Glutamatergic neuron (in vitro differentiated cells): ENCODE measurements around the gene VAMP5. TPM values are rescaled to one million over a fixed set of nuclear protein-coding genes. Genes with fewer than 3 reads are reported as not detected.

Experiments used
- DNase-seq: peaks from one replicate; pipeline ENCODE4 v3.0.0; 2022
- H3K27ac Mint-ChIP-seq: one replicate; pipeline ENCODE4 v1.8.0; 2020; ENCODE audit warnings: mild to moderate bottlenecking, mixed read lengths, inconsistent platforms; ENCODE audit not compliant: unreplicated experiment
- H3K27me3 Mint-ChIP-seq: one replicate; pipeline ENCODE4 v1.8.0; 2020; ENCODE audit warnings: mild to moderate bottlenecking, moderate library complexity, mixed read lengths, inconsistent platforms; ENCODE audit not compliant: unreplicated experiment
- H3K36me3 Mint-ChIP-seq: one replicate; pipeline ENCODE4 v1.8.0; 2020; ENCODE audit warnings: mild to moderate bottlenecking, mixed read lengths, inconsistent platforms; ENCODE audit not compliant: unreplicated experiment
- H3K4me1 Mint-ChIP-seq: one replicate; pipeline ENCODE4 v1.8.0; 2020; ENCODE audit warnings: mild to moderate bottlenecking, low read depth, mixed read lengths, inconsistent platforms; ENCODE audit not compliant: unreplicated experiment
- H3K4me3 Mint-ChIP-seq: one replicate; pipeline ENCODE4 v1.8.0; 2020; ENCODE audit warnings: mild to moderate bottlenecking, mixed read lengths, inconsistent platforms; ENCODE audit not compliant: unreplicated experiment
- H3K9me3 Mint-ChIP-seq: one replicate; pipeline ENCODE4 v1.8.0; 2020; ENCODE audit warnings: mild to moderate bottlenecking, moderate library complexity, mixed read lengths, inconsistent platforms; ENCODE audit not compliant: unreplicated experiment
- total RNA-seq: library from RNA; stranded (reverse); fragmentation: NEBNext Ultra II Directional; extraction: Animal tissue kit (Norgen Biotek cat#: 25700); gene quantifications from one replicate; pipeline ENCODE4 v1.2.1, GENCODE V29; 2021; ENCODE audit not compliant: unreplicated experiment
- TF ChIP-seq, protein P1 (sequence below): fragments of 200-600 bp; sonication (generic); IDR thresholded peaks from one replicate; pipeline ENCODE4 v1.5.0; 2021; ENCODE audit not compliant: partially characterized antibody, unreplicated experiment

VAMP5 gene
- total RNA-seq, 1 donor from 2014 or later = 1.4 TPM

DNA sequence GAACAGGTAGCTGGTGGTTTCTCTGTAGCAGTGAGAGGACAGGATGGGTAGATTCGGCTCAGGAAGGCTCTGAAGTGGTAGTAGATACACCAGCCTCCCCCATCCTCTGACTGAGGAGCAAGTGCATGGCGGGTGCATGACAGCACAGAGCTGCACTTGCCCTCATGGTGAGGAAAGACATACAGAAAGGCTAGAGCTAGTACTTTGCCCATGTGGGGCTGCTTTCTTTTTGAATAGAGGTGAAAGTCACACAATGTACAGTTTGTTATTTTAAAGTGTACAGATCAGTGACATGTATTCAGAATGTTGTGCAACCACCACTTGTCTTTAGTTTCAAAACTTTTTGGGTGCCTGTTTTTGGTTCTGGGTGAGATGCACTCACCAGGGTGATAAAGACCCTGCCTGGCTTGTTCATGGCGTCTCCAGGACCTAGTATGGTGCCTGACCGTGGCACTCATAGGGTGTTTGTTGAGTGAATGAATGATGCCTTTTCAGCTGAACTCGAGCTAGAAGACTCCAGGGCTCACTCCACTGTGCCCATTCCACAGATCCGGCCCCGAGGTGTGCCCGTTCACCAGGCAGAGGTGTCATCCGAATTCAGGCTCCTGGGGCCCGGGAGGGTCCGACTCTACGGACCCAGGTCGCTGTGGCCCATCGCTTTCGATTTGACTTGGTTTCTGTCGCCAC is 421 bp upstream of the VAMP5 start:
- Mint-ChIP-seq H3K4me3 (peak overlapping the region; percentile 70), H3K4me1 (peaks cover 4% of the 10 kb centered on the region), H3K27ac (no peak overlapping the region), H3K27me3 (peaks cover 6% of the 10 kb centered on the region), H3K9me3 (peaks cover 5% of the 10 kb centered on the region), H3K36me3 (no peaks in the 10 kb centered on the region)
- TF ChIP-seq, protein P1, sequence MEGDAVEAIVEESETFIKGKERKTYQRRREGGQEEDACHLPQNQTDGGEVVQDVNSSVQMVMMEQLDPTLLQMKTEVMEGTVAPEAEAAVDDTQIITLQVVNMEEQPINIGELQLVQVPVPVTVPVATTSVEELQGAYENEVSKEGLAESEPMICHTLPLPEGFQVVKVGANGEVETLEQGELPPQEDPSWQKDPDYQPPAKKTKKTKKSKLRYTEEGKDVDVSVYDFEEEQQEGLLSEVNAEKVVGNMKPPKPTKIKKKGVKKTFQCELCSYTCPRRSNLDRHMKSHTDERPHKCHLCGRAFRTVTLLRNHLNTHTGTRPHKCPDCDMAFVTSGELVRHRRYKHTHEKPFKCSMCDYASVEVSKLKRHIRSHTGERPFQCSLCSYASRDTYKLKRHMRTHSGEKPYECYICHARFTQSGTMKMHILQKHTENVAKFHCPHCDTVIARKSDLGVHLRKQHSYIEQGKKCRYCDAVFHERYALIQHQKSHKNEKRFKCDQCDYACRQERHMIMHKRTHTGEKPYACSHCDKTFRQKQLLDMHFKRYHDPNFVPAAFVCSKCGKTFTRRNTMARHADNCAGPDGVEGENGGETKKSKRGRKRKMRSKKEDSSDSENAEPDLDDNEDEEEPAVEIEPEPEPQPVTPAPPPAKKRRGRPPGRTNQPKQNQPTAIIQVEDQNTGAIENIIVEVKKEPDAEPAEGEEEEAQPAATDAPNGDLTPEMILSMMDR = no peak
- no peak for DNase-seq

DNA sequence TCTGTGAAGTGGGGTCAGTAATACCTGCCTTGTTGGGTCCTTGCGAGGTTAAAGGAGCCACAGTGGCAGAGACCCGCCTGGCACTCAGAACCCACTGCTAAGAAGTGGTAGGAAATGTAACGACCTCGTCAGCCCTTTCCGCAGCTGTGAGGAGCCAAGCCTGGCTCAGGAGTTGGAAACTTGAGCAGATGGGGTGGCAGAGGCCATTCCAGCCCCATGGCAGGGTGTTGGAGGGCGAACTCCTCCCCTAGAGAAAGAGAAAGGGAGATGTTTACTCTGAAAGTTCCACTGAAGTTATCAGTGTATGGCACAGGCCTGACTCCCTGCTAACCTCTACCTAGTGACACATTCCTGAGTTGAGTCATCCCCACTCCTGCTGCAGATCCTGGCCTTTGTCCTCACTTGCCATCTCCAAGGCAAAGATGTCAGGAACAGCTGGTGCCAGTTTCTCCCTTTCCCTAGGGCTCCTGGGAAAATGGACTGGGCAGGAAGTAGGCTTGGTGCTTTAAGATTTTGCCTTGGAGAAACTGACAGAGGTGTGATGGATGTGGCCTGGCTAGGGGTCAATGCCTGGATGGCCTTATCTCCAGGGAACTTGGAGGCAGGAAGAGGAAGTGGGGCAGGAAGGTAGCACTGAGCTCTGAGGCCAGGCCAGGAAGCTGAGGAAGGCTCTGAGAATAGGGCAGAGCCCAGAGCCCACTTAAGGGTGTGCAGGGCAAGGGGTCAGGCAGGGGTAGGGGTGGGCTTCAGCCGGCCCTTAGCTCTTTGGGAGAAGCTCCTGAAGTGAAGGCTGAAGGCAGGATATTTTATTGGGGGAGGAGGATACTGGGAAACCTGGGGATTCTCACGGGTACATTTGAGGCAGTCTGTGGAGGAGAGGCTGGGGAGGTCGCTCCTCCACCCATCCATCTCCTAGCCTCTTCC is 888 bp downstream of the VAMP5 start:
- TF ChIP-seq, protein P1 = no peak
- H3K9me3 Mint-ChIP-seq = peaks cover 6% of the 10 kb centered on the region
- no peaks in the 10 kb centered on the region for H3K36me3 Mint-ChIP-seq
- no peak for DNase-seq
- H3K4me3 Mint-ChIP-seq = peak overlapping the region; percentile 68
- H3K27me3 Mint-ChIP-seq = peaks cover 6% of the 10 kb centered on the region
- peak overlapping the region; percentile 48 for H3K27ac Mint-ChIP-seq
- H3K4me1 Mint-ChIP-seq = peaks cover under 1% of the 10 kb centered on the region

DNA sequence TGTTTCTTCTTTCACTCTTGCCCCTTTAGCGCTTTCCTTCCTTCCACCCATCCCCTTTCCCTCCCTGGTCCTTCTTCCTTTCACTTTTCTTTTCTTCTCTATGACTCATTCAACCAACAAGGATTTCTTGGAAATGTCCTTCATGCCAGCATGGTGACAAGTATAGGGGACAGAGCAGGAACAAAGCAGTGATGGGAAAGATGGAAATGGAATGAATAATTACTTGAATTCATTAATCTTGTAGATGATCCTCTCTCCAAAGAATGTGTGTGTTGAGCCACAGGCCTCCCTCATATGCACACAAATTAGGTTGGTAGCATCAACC is 1.5 kb downstream of the VAMP5 start:
- H3K4me3 Mint-ChIP-seq = peak overlapping the region; percentile 13

DNA sequence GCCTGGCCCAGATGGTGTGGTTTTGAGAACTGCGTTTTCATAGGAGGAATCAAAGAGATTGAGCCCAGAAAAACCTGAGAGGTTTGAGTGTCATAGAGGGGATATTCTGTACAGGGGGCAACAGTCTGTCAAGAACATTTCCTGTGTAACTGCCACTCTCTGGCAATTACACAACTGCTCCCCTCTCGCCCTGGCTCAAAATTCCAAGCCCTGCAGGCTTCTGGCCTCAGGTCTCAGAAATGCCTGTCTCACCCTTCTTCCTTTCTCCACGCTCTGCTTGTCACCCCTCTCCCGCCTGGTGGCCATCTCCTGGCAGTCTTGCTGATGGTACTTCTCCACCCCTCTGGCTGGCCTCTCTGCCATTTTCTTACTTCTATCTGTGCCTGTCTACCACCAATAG is 4.0 kb downstream of the VAMP5 start:
- Mint-ChIP-seq H3K4me3 (no peak overlapping the region), H3K27ac (no peak overlapping the region), H3K4me1 (peaks cover 2% of the 10 kb centered on the region), H3K9me3 (peaks cover 6% of the 10 kb centered on the region), H3K36me3 (no peaks in the 10 kb centered on the region), H3K27me3 (peaks cover 7% of the 10 kb centered on the region)
- TF ChIP-seq, protein P1 = no peak
- DNase-seq = no peak

More for the DNA sequence above, 1.5 kb downstream of the VAMP5 start:
- Mint-ChIP-seq H3K36me3 (no peaks in the 10 kb centered on the region), H3K27ac (no peak overlapping the region), H3K9me3 (peaks cover 6% of the 10 kb centered on the region), H3K27me3 (peaks cover 8% of the 10 kb centered on the region), H3K4me1 (peaks cover 2% of the 10 kb centered on the region)
- DNase-seq = no peak
- TF ChIP-seq, protein P1 = no peak

DNA sequence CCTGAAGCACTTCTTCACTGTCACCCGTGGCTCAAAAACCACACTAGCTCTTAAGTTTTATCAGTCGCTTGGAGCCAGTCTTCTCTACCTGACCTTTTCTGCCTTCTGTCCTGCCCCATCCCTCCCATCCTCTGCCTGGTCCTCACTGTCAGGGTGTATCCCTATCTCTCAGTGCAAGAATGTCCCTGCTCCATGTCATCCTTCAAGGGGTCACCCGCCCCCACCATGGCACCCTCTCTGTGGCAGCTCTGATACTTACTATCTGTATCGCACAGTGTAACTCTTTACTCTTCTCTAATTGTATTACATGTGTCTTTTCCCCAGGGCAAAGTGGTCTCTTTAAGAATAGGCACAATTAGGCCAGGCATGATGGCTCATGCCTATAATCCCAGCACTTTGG is 4.4 kb downstream of the VAMP5 start:
- peaks cover 2% of the 10 kb centered on the region for H3K4me1 Mint-ChIP-seq
- DNase-seq = no peak

More for the DNA sequence above, 4.4 kb downstream of the VAMP5 start:
- Mint-ChIP-seq H3K27ac (no peak overlapping the region), H3K4me3 (peak overlapping the region; percentile 1), H3K9me3 (peaks cover 6% of the 10 kb centered on the region), H3K27me3 (peaks cover 4% of the 10 kb centered on the region), H3K36me3 (no peaks in the 10 kb centered on the region)
- TF ChIP-seq, protein P1 = no peak
